ENCODE results near the gene CMTM7. TPM values are rescaled to one million over a fixed set of nuclear protein-coding genes. Genes with fewer than 3 reads are reported as not detected.

Gene CMTM7
- total and polyA plus RNA-seq, 2 of the 13 experiments (the other 11 are each of a cell fraction or from before 2014, with no cell fraction given) = 20.9 to 21.4 TPM

- TF ChIP-seq, protein P1, sequence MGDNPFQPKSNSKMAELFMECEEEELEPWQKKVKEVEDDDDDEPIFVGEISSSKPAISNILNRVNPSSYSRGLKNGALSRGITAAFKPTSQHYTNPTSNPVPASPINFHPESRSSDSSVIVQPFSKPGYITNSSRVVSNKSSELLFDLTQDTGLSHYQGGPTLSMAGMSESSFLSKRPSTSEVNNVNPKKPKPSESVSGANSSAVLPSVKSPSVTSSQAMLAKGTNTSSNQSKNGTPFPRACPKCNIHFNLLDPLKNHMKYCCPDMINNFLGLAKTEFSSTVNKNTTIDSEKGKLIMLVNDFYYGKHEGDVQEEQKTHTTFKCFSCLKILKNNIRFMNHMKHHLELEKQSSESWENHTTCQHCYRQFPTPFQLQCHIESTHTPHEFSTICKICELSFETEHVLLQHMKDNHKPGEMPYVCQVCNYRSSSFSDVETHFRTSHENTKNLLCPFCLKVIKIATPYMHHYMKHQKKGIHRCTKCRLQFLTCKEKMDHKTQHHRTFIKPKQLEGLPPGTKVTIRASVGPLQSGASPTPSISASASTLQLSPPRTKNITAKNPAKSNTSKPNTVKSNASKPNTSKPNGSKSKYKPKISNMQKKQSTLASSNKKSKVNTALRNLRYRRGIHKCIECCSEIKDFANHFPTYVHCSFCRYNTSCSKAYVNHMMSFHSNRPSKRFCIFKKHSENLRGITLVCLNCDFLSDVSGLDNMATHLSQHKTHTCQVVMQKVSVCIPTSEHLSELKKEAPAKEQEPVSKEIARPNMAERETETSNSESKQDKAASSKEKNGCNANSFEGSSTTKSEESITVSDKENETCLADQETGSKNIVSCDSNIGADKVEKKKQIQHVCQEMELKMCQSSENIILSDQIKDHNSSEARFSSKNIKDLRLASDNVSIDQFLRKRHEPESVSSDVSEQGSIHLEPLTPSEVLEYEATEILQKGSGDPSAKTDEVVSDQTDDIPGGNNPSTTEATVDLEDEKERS (CRISPR knock-in tag; IDR thresholded peaks at IDR 0.05) = no peak
- no peak for TF ChIP-seq RERE (CRISPR knock-in tag; IDR thresholded peaks at IDR 0.05; ENCODE audit: low read depth)
- no peak for TF ChIP-seq ETV6 (CRISPR knock-in tag; conservative IDR thresholded peaks at IDR 0.05)
- TF ChIP-seq ZNF446 (CRISPR knock-in tag; IDR thresholded peaks at IDR 0.05) = peak; percentile 8; the same call in 1 of the 2 replicates
- no peak for TF ChIP-seq SAFB2 (CRISPR knock-in tag; IDR thresholded peaks at IDR 0.05; ENCODE audit: borderline replicate concordance, low read depth)
- TF ChIP-seq MYPOP (CRISPR knock-in tag; IDR thresholded peaks at IDR 0.05) = no peak
- TF ChIP-seq ZHX1 (CRISPR knock-in tag; IDR thresholded peaks at IDR 0.05; ENCODE audit: low read depth) = 0 out of 2 replicates have a peak, but pooled peaks have one; percentile 4
Observed at GRCh38 chr3:32392536-32393302, 1.1 kb downstream of the CMTM7 start (continued).
